Measurements from ENCODE around the gene ZDHHC13. TPM values are rescaled to one million over a fixed set of nuclear protein-coding genes. Genes with fewer than 3 reads are reported as not detected.
"Not testable (repeated sequence)": the region's sequence is repeated elsewhere in the genome, so short reads cannot be mapped to it uniquely, and the experiment has no call there.

Gene ZDHHC13
- polyA plus RNA-seq, 1 donor from 2014 or later, result 70.0 TPM

- Histone ChIP-seq H3K4me2 (ENCODE audit: low read length) (no peak overlapping the region), H3F3A (ENCODE audit: insufficient read depth, low read length, poor library complexity, severe bottlenecking) (no peaks in the 10 kb centered on the region), H2AFZ (ENCODE audit: low read depth, low read length) (no peak overlapping the region), H3K4me3 (ENCODE audit: low read length) (no peak overlapping the region), H3K9ac (ENCODE audit: low read length) (no peak overlapping the region), H3K27ac (ENCODE audit: low read length) (no peak overlapping the region), H4K20me1 (ENCODE audit: insufficient read depth) (no peaks in the 10 kb centered on the region), H3K79me2 (replicated peaks; ENCODE audit: insufficient read depth, low read length) (peaks cover 7% of the 10 kb centered on the region), H3K36me3 (ENCODE audit: insufficient read depth, low read length) (peaks cover 16% of the 10 kb centered on the region), H3K9me2 (ENCODE audit: insufficient read depth, low read length) (no peaks in the 10 kb centered on the region), H3K9me3 (ENCODE audit: low read length) (no peaks in the 10 kb centered on the region), H3K27me3 (ENCODE audit: insufficient read depth, low read depth, low read length) (no peaks in the 10 kb centered on the region)
- TF ChIP-seq EP300 (conservative IDR thresholded peaks at IDR 0.05; ENCODE audit: poor library complexity, severe bottlenecking), result no peak
- no peak for TF ChIP-seq TAF1 (IDR thresholded peaks at IDR 0.05; ENCODE audit: low read depth)
- TF ChIP-seq REST (IDR thresholded peaks at IDR 0.05; ENCODE audit: borderline replicate concordance), result no peak
- TF ChIP-seq RAD21 (conservative IDR thresholded peaks at IDR 0.05), result no peak
- TF ChIP-seq SMC3 (conservative IDR thresholded peaks at IDR 0.05; ENCODE audit: poor library complexity), result no peak
- no peak for TF ChIP-seq CTCF (IDR thresholded peaks at IDR 0.05; ENCODE audit: poor library complexity, severe bottlenecking)
- no peak for TF ChIP-seq POLR2AphosphoS5 (IDR thresholded peaks at IDR 0.05)
Observed at GRCh38 chr11:19122960-19123615, 6.1 kb downstream of the ZDHHC13 start.

GRCh38 chr11:19126562-19127325, 9.8 kb downstream of the ZDHHC13 start:
- not testable (repeated sequence) for H4K20me1 ChIP-seq (ENCODE audit: insufficient read depth); H3K4me2 ChIP-seq (ENCODE audit: low read length); H3K27ac ChIP-seq (ENCODE audit: low read length); H3K9ac ChIP-seq (ENCODE audit: low read length); H3K9me3 ChIP-seq (ENCODE audit: low read length); H3K27me3 ChIP-seq (ENCODE audit: insufficient read depth, low read depth, low read length); H2AFZ ChIP-seq (ENCODE audit: low read depth, low read length); H3K79me2 ChIP-seq (replicated peaks; ENCODE audit: insufficient read depth, low read length); H3K4me3 ChIP-seq (ENCODE audit: low read length); H3F3A ChIP-seq (ENCODE audit: insufficient read depth, low read length, poor library complexity, severe bottlenecking); H3K9me2 ChIP-seq (ENCODE audit: insufficient read depth, low read length)
- peaks cover 11% of the 10 kb centered on the region for H3K36me3 ChIP-seq (ENCODE audit: insufficient read depth, low read length)

GRCh38 chr11:19134004-19134403, 17.0 kb downstream of the ZDHHC13 start:
- Histone ChIP-seq H3K79me2 (replicated peaks; ENCODE audit: insufficient read depth, low read length) (no peaks in the 10 kb centered on the region), H3K36me3 (ENCODE audit: insufficient read depth, low read length) (no peaks in the 10 kb centered on the region)
- TF ChIP-seq SMC3 (conservative IDR thresholded peaks at IDR 0.05; ENCODE audit: poor library complexity) (no peak), MXI1 (conservative IDR thresholded peaks at IDR 0.05; ENCODE audit: poor library complexity, severe bottlenecking) (no peak)

GRCh38 chr11:19136884-19137283, 19.9 kb downstream of the ZDHHC13 start:
- not testable (repeated sequence) for H3K4me2 ChIP-seq (ENCODE audit: low read length); H3K9me3 ChIP-seq (ENCODE audit: low read length)

More at GRCh38 chr11:19134004-19134403, 17.0 kb downstream of the ZDHHC13 start:
- Histone ChIP-seq H3K27ac (ENCODE audit: low read length) (no peak overlapping the region), H4K20me1 (ENCODE audit: insufficient read depth) (no peaks in the 10 kb centered on the region), H3K4me3 (ENCODE audit: low read length) (no peak overlapping the region), H3K4me2 (ENCODE audit: low read length) (no peak overlapping the region), H3F3A (ENCODE audit: insufficient read depth, low read length, poor library complexity, severe bottlenecking) (no peaks in the 10 kb centered on the region), H3K9me2 (ENCODE audit: insufficient read depth, low read length) (no peaks in the 10 kb centered on the region), H3K9me3 (ENCODE audit: low read length) (no peaks in the 10 kb centered on the region), H2AFZ (ENCODE audit: low read depth, low read length) (no peak overlapping the region), H3K9ac (ENCODE audit: low read length) (no peak overlapping the region), H3K27me3 (ENCODE audit: insufficient read depth, low read depth, low read length) (no peaks in the 10 kb centered on the region)

More at GRCh38 chr11:19136884-19137283, 19.9 kb downstream of the ZDHHC13 start:
- H2AFZ ChIP-seq (ENCODE audit: low read depth, low read length); H3K9ac ChIP-seq (ENCODE audit: low read length); H3K36me3 ChIP-seq (ENCODE audit: insufficient read depth, low read length); H3K79me2 ChIP-seq (replicated peaks; ENCODE audit: insufficient read depth, low read length); H3K27ac ChIP-seq (ENCODE audit: low read length); H3K9me2 ChIP-seq (ENCODE audit: insufficient read depth, low read length); H3K4me3 ChIP-seq (ENCODE audit: low read length); H4K20me1 ChIP-seq (ENCODE audit: insufficient read depth); H3K27me3 ChIP-seq (ENCODE audit: insufficient read depth, low read depth, low read length); H3F3A ChIP-seq (ENCODE audit: insufficient read depth, low read length, poor library complexity, severe bottlenecking): not testable (repeated sequence)

All from neural cell (in vitro differentiated cells).